T-helper 2 cell (primary cell): ENCODE measurements around the gene ZNF441.
"Not testable (repeated sequence)": the region's sequence is repeated elsewhere in the genome, so short reads cannot be mapped to it uniquely, and the experiment has no call there.

Experiments used
- DNase-seq, 5 experiments: peaks; one replicate each; pipeline versions ENCODE4 v3.0.0 to v3.0.0-alpha.2; 2012 to 2022
- total RNA-seq, 2 donors: gene quantifications; one replicate each; lab custom pipeline; 2026; lab: John Stamatoyannopoulos, UW

The ZNF441 gene
- total RNA-seq, result 4.1 to 12.7 reads per million in 2 donors

- peak; percentile 59 to 94 (median 79) for DNase-seq
Observed at GRCh38 chr19:11766597-11767591, at the start of gene ZNF441. Gene ZNF441 (plus strand): TSS chr19:11767000. CDS start chr19:11767194, 194 bp downstream.

DNA sequence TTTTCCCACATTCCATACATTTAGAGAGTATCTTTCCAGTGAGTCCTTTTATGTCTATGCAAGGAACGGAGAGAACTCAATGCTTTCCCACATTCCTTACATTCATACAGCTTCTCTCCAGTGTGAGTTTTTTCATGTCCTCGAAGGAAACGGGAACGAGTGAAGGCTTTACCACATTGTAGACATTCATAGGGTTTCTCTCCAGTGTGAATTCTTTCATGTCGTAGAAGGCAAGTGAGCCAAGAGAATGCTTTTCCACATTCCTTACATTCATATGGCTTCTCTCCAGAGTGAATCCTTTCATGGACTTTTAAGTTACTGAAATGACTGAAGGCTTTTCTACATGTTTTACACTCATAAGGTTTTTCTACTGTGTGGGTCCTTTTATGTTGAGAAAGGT, 45.1 kb upstream of the ZNF441 start:
- no peak for DNase-seq

DNA sequence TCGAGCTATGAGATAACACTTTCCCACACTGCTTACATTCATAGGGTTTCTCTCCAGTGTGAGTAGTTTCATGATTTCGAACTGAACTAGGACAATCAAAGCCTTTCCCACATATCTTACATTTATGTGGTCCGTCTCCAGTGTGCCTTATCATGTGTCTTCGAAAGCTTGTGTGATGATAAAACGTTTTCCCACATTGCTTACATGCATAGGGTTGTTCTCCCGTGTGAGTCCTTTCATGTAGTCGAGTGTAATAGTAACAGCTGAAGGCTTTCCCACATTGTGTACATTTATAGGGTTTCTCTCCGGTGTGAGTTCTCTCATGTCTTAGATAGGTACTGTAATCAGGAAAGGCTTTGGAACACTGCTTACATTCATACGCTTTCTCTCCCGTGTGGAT, 44.4 kb upstream of the ZNF441 start:
- peak in 1 of 5 experiments; percentile 14 for DNase-seq

GRCh38 chr19:11729586-11729985, 37.2 kb upstream of the ZNF441 start:
- DNase-seq, result no peak

GRCh38 chr19:11735375-11735774, 31.4 kb upstream of the ZNF441 start:
- no peak for DNase-seq

DNA sequence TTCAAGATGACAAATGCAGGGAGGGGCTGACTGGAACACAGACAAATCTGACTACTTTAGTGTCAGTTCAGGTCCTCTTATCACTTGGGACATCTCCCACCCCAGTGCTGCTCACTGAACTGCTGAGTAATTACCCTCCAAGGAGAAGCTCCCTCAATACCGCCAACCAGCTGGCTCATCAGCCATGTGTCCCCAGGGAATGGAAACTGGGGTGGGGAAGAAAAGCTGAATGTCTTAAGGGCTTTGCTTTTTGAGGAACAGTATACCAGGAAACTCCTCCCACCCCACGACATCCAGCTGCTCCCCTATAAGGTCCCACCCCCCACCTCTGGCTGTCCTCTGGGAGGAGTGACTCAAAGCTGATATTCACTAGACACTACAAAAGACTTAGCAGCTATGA, 30.1 kb upstream of the ZNF441 start:
- peak in 1 of 5 experiments; percentile 44 for DNase-seq

DNA sequence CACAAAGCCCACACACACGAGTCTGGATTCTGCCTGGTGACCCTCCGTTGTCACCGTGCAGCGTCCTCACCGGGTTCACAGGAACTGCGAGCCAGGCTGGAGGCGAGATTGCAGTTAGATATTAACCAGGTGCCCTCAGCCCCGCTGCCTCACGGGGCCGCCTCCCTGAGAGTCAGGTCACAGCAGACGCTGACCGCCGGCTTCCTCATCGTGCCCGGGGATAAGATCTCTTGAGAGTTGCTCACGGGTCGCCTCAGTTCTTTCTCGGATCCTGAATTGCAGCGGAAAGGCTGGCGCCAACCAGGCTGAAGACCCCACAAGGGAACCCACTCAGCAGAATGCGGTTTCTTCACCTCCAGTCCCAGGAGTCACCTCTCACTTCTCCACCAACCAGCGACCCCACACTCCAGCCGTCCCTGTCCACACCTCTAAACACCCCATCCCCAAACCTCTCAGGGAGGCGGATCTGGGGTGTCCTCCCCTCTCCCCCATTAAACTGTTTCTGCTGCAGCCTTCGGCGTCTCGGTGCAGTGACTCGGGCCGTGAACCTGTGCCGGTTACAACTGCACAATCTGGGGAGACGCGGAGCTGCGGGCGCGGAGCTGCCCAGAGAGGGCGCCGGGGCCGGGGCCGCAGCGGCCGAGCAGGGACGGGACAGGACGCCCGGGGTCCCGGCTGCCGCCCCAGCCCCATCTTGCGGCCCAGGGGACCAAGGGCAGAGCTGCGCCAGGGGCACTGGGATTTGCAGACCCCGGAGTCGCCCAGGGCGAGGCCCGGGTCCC, 28.6 kb upstream of the ZNF441 start:
- DNase-seq, result peak; percentile 2 to 57 (median 7)

- DNase-seq, result peak; percentile 76 to 98 (median 93)
Observed at GRCh38 chr19:11738746-11739620, 27.8 kb upstream of the ZNF441 start, which contains the start of gene ZNF823. Gene ZNF823 (minus strand): TSS chr19:11738946. CDS start chr19:11738819, 127 bp downstream.

DNA sequence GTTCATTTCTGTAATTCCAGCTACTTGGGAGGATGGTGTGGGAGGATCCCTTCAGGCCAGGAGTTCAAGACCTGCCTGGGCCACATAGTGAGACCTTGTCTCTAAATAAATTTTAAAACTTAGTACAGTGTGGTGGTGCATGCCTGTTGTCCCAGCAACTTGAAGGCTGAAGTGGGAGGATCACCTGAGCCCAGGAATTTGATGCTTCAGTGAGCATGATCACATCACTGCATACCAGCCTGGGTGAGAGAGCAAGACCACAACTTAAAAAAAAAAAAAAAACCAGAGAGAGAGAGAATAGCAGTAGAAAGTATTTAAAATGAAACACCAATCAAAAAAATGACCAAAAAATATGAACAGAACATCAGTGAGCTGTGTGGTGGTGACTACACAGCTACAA, 20.9 kb upstream of the ZNF441 start:
- no peak for DNase-seq

DNA sequence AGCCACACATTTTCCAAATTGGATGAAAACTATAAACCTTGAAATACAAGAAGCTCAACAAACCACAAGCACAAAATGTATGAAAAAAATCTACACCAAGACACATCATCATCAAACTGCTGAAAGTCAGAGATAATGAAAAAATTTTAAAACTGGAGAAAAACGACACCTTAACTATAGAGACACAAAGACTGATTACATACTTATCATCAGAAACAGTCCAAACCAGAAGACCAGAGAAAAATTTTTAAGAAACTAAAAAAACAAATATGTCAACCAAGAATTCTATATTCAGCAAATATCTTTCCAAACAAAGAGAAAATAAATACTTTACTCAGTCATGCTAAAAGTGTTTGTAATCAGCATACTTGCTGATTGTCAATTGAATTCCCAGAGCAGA, 19.5 kb upstream of the ZNF441 start:
- no peak for DNase-seq

DNA sequence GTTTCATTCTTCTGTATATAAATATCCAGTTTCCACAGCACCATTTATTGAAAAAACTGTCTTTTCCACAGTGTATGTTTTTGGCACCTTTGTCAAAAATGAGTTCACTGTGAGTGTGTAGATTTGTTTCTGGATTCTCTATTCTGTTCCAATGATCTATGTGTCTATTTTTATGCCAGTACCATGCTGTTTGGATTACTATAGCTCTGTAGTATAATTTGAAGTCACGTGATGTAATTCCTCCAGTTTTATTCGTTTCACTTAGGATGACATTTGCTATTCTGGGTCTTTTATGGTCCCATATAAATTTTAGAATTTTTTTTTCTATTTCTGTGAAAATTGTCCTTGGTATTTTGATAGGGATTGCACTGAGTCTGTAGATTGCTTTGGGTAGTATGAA, 17.0 kb upstream of the ZNF441 start:
- DNase-seq, result no peak

GRCh38 chr19:11752244-11752736, 14.5 kb upstream of the ZNF441 start:
- no peak for DNase-seq

DNA sequence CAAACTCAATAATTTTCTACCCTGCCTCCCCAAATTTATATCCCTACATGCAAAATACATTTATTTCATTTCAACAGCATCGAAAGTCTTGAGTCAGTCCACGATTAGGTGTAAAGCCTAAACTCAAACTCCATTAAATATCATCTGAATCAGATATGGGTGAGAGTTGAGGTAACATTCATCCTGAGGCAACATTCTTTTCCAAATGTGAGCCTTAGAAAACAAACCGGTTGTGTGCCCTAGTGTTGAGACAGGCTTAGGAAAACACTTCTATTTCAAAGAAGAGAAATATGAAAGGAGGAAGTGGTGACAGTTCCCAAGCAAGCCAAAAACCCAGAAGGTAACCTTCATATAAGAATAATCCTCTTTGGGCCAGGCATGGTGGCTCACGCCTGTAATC, 12.1 kb upstream of the ZNF441 start:
- no peak for DNase-seq

DNA sequence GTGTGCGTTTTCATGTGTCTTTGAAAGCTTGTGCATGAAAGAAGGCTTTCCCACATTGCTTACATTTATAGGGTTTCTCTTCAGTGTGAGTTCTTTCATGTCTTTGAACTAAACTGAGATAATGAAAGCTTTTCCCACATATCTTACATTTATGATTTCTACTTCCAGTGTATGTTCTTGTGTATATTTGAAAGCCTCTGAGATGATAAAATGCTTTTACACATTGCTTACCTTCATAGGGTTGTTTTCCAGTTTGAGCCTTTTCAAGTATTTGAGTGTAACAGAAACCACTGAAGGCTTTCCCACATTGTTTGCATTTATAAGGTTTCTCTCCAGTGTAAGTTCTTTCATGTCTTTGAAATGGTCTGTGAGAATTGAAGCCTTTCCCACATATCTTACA, 9.8 kb upstream of the ZNF441 start:
- DNase-seq, result no peak

- no peak for DNase-seq
Observed at GRCh38 chr19:11759805-11760204, 7.0 kb upstream of the ZNF441 start.

- DNase-seq, result no peak
Observed at GRCh38 chr19:11763117-11763516, 3.7 kb upstream of the ZNF441 start.

GRCh38 chr19:11763611-11764010, 3.2 kb upstream of the ZNF441 start:
- no peak for DNase-seq

DNA sequence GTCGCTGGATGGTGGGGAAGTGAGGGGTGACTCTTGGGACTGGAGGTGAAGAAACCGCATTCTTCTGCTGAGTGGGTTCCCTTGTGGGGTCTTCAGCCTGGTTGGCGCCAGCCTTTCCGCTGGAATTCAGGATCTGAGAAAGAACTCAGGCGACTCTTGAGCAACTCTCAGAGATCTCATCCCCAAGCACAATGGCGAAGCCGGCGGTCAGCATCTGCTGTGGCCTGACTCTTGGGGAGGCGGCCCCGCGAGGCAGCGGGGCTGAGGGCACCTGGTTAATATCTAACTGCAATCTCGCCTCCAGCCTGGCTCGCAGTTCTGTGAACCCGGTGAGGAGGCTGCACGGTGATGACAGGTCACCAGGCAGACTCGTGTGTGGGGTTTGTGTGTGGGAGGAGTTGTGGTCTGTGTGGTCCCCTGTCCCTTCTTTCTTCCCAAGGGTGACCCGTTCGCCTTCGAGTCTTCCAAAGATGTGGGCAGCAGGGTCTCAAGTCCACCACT, 883 bp downstream of the ZNF441 start:
- DNase-seq, result peak in 1 of 5 experiments; percentile 37

GRCh38 chr19:11769995-11770394, 3.2 kb downstream of the ZNF441 start:
- no peak for DNase-seq

- DNase-seq, result not testable (repeated sequence)
Observed at GRCh38 chr19:11771520-11771919, 4.7 kb downstream of the ZNF441 start.

- DNase-seq, result not testable (repeated sequence)
Observed at GRCh38 chr19:11776669-11777068, 9.9 kb downstream of the ZNF441 start.
